Aorta (tissue), 5 donors: ENCODE results near the gene NKAIN2. TPM values are rescaled to one million over a fixed set of nuclear protein-coding genes. Genes with fewer than 3 reads are reported as not detected.
"Not testable (repeated sequence)": the region's sequence is repeated elsewhere in the genome, so short reads cannot be mapped to it uniquely, and the experiment has no call there.

Source experiments
- ATAC-seq: fragments of 200-7000 bp; cut with Tn5 transposase; one replicate; pipeline ENCODE4 v1.9.1; 2022; ENCODE audit warnings: moderate library complexity; ENCODE audit not compliant: low FRiP score
- DNase-seq, 2 donors: peaks; one replicate each; pipeline ENCODE4 v3.0.0-alpha.2; 2020
- H3K27ac ChIP-seq, 2 donors: one replicate each; pipeline ENCODE4 v1.5.1; 2013; ENCODE audit warnings: low read length in 2 of 2, mild to moderate bottlenecking in 2 of 2, moderate library complexity in 2 of 2, control low read depth in 1 of 2, inconsistent platforms in 1 of 2, low read depth in 1 of 2
- H3K27me3 ChIP-seq, 2 donors: one replicate each; pipeline ENCODE4 v1.6.1; 2013; ENCODE audit warnings: control low read depth in 1 of 2, low read length in 1 of 2, mild to moderate bottlenecking in 1 of 2, moderate library complexity in 1 of 2; ENCODE audit not compliant: insufficient read depth in 2 of 2, control insufficient read depth in 1 of 2
- H3K36me3 ChIP-seq, 2 donors: one replicate each; pipeline ENCODE4 v1.6.1; 2013; ENCODE audit warnings: control low read depth in 1 of 2, low read length in 1 of 2, mild to moderate bottlenecking in 1 of 2; ENCODE audit not compliant: insufficient read depth in 2 of 2, control insufficient read depth in 1 of 2
- H3K4me1 ChIP-seq, 2 donors: one replicate each; pipeline ENCODE4 v1.6.1; 2013; ENCODE audit warnings: low read length in 2 of 2, control low read depth in 1 of 2, mild to moderate bottlenecking in 1 of 2, moderate library complexity in 1 of 2; ENCODE audit not compliant: insufficient read depth in 2 of 2, control insufficient read depth in 1 of 2
- H3K4me3 ChIP-seq, 2 donors: one replicate each; pipeline ENCODE4 v1.5.1; 2013; ENCODE audit warnings: low read length in 2 of 2, control low read depth in 1 of 2, mild to moderate bottlenecking in 1 of 2
- H3K9me3 ChIP-seq: one replicate; pipeline ENCODE4 v1.6.1; 2013; ENCODE audit warnings: mild to moderate bottlenecking, low read length; ENCODE audit not compliant: control insufficient read depth
- WGBS, 2 donors: extraction: QIAGEN DNeasy Blood & Tissue Kit; methylation state at CpG; one replicate each; pipeline ENCODE4 v1.1.7; 2013; 5-methylcytosine and 5-hydroxymethylcytosine counted together
- intact Hi-C, 2 donors: fragments of 100-400 bp; cut with DNase I; formaldehyde crosslinking; loops; one replicate each; pipeline versions ENCODE4 v1.14.2 to v1.15.0; 2022
- polyA plus RNA-seq, 2 donors: library from polyadenylated mRNA; stranded (reverse); fragments of 200-250 nt; gene quantifications; one replicate each; pipeline ENCODE4 v1.2.3, GENCODE V29; 2013
- total RNA-seq, 2 donors: library from RNA; stranded (reverse); fragmentation: NEBNext Ultra II Directional; extraction: Animal tissue kit (Norgen Biotek cat#: 25700); gene quantifications; one replicate each; pipeline ENCODE4 v1.2.1, GENCODE V29; 2021
- donor health status: healthy with polysubstance abuse.
- donor health status: Bipolar disorder and iron deficiency.
- donor health status: DM: no; HTN: no; CAD: no.
- donor health status: DM: no; HTN: no; CAD: no.
- donor health status: DM: yes; HTN: yes; CAD: no.

NKAIN2 gene
- total and polyA plus RNA-seq, 4 donors = 1.4 to 1.9 TPM; not detected in 2

DNA sequence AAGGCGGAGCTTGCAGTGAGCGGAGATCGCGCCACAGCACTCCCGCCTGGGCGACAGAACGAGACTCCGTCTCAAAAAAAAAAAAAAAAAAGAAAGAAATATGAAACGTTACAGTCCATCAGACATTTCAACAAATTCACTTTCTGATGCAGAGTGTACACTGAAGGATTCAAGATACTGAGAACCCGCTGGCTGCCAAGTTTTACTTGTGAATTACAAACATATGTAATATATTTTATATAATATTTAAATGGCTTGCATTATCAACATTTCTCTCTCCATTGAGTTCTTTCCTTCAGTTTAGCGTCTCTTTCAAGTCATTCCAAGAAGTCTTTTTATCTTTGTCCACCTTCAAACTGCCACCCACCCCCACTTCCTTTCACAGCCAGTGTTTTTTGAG lies 917.7 kb downstream of the NKAIN2 start:
- Histone ChIP-seq H3K36me3 (no peaks in the 10 kb centered on the region), H3K9me3 (no peaks in the 10 kb centered on the region), H3K4me3 (no peak overlapping the region), H3K4me1 (no peaks in the 10 kb centered on the region), H3K27ac (no peak overlapping the region), H3K27me3 (no peaks in the 10 kb centered on the region)
- DNase-seq = no peak
- intact Hi-C loops = no loop called here
- ATAC-seq = no peak
- 75 to 81% methylated on average over 3 to 4 of the region's 11 CpGs for WGBS, 2 donors

DNA sequence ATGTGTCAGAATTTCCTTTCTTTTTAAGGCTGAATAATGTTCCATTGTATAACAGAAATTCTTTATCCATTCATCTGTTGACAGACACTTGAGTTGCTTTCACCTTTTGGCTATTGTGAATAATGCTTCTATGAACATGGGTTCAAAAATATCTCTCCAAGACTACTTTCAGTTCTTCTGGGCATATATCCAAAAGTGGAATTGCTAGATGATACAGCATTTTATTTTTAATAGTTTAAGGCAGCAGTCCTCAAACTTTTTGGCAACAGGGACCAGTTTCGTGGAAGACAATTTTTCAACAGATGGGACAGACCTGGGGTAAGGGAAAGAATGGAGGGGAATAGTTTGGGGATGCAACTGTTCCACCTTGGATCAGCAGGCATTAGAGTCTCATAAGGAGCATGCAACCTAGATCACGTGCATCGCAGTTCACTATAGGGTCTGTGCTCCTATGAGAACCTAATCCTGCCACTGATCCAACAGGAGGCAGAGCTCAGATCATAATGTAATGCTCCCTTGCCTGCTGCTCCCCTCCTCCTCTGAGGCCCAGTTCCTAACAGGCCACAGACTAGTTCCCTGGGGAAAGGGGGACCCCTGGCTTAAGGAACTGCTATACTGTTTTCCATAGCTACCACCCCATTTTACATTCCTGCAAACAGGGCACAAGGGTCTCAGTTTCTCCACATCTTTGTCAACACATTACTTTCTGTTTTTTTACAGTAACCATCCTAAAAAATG lies 918.6 kb downstream of the NKAIN2 start:
- ATAC-seq (no peak), DNase-seq (no peak)
- intact Hi-C loops = no loop called here
- Histone ChIP-seq H3K4me1 (no peaks in the 10 kb centered on the region), H3K27ac (no peak overlapping the region), H3K4me3 (no peak overlapping the region), H3K36me3 (no peaks in the 10 kb centered on the region), H3K9me3 (no peaks in the 10 kb centered on the region), H3K27me3 (no peaks in the 10 kb centered on the region)
- WGBS, 2 donors = 68 to 77% methylated on average over 3 of the region's 3 CpGs

DNA sequence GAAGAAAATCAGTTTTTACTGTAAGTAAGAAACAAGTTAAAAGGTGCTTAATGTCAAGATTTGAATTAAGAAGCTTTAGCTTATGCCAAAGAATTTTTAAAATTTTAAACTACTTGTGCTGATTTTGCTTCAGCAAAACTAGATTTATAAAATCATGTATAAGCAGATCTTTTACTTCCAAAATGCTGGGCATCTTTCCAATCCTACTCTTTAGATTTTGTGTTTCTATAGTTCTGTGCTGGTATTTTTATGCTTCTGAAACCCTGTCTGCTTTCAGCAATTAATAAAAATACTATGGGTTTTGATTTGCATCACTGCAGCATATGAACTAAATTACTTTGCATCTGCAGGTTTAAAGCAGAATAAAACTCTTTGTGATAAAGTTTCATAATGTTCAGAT lies 920.0 kb downstream of the NKAIN2 start:
- no peak overlapping the region for H3K4me3 ChIP-seq
- intact Hi-C loops = no loop called here
- DNase-seq (no peak), ATAC-seq (no peak)
- no peaks in the 10 kb centered on the region for H3K9me3 ChIP-seq
- H3K27ac ChIP-seq = no peak overlapping the region
- H3K36me3 ChIP-seq = no peaks in the 10 kb centered on the region
- no peaks in the 10 kb centered on the region for H3K27me3 ChIP-seq
- no peaks in the 10 kb centered on the region for H3K4me1 ChIP-seq

DNA sequence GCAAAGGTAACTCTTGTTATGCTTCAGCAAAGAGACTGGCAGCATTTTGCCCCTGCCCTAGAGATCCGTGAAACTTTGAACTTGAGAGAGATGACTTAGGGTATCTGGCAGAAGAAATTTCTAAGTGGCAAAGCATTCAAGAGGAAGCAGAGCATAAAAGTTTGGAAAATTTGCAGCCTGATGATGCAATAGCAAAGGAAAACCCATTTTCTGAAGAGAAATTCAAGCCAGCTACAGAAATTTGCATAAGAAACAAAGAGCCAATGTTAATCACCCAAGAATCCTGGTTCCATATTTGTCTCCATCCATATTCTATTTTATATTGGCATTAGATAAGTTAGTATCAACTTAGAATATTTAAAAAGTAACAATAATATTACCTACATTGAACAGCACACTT lies 934.1 kb downstream of the NKAIN2 start:
- H3K36me3 ChIP-seq, H3K4me3 ChIP-seq, H3K27ac ChIP-seq, H3K4me1 ChIP-seq, H3K9me3 ChIP-seq, intact Hi-C loops, DNase-seq, ATAC-seq, H3K27me3 ChIP-seq: not testable (repeated sequence)
- 87 to 95% methylated on average over 1 of the region's 1 CpG for WGBS, 2 donors

DNA sequence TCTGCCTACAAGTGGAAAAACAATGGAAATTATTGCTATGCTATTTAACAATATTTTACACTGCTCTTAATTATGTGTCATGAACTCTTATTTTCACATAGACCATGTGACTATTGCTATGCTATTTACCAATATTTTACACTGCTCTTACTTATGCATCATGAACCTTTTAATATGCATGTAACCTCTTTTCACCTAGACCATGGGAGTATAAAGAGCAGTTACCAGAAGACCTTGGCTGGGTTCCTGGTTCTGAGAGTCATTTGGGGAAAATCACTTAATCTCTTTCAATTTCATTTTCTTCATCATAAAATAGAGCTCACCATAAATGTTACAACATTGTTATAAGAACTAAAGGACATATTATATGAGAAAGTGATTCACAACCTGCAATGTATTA lies 934.8 kb downstream of the NKAIN2 start:
- ATAC-seq (no peak), DNase-seq (no peak)
- H3K27me3 ChIP-seq = no peaks in the 10 kb centered on the region
- H3K4me1 ChIP-seq = no peaks in the 10 kb centered on the region
- no peak overlapping the region for H3K27ac ChIP-seq
- intact Hi-C loops = no loop called here
- no peaks in the 10 kb centered on the region for H3K9me3 ChIP-seq
- H3K36me3 ChIP-seq = no peaks in the 10 kb centered on the region
- no peak overlapping the region for H3K4me3 ChIP-seq

DNA sequence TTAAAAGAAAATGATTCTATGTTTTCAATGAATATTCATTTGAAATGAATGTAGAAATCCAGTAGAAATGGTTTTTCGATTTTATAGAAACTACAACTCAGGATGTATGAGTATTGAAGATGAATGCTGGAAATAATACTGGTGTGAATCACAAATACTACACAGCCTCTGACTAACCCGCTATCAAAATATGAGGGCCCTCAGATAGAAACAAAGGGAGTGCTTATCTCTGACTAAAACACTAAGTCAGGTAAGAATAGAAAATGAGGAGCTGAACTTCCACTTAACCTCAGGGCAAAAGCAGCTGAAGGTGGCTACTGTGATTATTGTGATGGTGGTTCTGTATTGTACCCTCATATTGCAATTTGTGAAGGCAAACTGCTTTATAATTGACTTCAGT lies 937.7 kb downstream of the NKAIN2 start:
- Histone ChIP-seq H3K4me3 (no peak overlapping the region), H3K4me1 (no peaks in the 10 kb centered on the region), H3K36me3 (no peaks in the 10 kb centered on the region), H3K27ac (no peak overlapping the region), H3K27me3 (no peaks in the 10 kb centered on the region), H3K9me3 (no peaks in the 10 kb centered on the region)
- WGBS, 2 donors = 92 to 97% methylated on average over 2 of the region's 2 CpGs
- DNase-seq (no peak), ATAC-seq (no peak)
- intact Hi-C loops = no loop called here

DNA sequence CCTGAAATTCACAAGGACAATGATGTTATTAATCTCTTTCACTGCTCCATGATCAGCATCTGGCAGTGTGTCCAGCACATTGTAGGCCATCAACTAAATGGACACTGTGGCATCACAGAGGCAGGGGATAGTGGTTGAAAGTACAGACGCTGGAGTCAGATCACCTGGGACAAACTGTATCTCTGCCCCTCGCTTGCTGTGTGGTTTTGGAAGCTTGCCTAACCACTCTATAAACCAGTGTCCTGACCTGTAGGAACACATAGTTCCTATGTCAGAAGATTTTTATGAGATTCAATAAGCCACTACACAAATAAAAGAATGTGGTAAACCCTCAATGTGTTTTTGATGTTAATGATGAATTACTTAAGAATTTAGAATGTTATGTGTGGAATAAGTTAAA lies 939.3 kb downstream of the NKAIN2 start:
- Histone ChIP-seq H3K9me3 (no peaks in the 10 kb centered on the region), H3K27ac (no peak overlapping the region), H3K27me3 (no peaks in the 10 kb centered on the region), H3K4me1 (no peaks in the 10 kb centered on the region), H3K36me3 (no peaks in the 10 kb centered on the region), H3K4me3 (no peak overlapping the region)
- DNase-seq (no peak), ATAC-seq (no peak)
- WGBS, 2 donors = 85 to 92% methylated on average over 2 of the region's 2 CpGs
- intact Hi-C loops = no loop called here

DNA sequence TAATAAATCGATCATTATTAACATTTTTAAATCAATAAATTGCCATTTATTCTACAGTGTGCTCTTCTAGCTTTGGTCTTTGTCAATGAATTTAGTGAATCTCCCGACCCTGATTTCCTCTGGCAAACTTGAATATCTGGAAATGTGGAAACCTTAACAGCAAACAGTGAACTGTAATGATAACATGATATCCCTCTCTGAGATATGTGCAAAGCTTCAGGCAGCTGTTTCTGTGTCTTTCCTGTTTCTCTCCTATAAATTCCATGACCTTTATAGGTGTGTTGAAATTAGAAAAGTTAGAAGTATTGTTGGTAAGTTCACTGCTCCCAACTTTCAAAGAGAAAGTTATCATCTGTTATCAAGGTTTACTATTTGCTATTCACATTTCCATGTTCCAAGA lies 939.8 kb downstream of the NKAIN2 start:
- no peaks in the 10 kb centered on the region for H3K4me1 ChIP-seq
- 84 to 88% methylated on average over 2 of the region's 2 CpGs for WGBS, 2 donors
- H3K36me3 ChIP-seq = no peaks in the 10 kb centered on the region
- intact Hi-C loops = no loop called here
- no peak for DNase-seq
- no peaks in the 10 kb centered on the region for H3K9me3 ChIP-seq
- H3K4me3 ChIP-seq = no peak overlapping the region
- no peaks in the 10 kb centered on the region for H3K27me3 ChIP-seq
- ATAC-seq = no peak
- no peak overlapping the region for H3K27ac ChIP-seq

DNA sequence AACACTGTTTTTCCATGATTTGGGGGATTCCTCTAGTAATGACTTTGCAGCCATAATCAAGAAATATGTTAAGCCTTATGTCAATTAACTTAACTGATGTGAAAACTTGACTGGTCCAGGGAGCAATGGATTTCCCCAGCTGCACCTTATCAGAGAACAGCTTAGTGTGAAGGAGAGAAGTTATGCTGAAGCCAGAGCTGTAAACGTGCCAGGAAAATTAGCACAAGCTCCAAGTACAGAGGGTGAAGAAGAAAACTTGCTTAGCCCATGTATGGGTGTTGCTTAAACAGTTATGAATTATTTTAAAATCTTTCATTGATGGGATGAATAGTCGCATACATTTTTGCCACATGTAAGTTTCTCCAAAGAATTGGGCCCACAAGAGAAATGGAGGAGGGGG lies 943.7 kb downstream of the NKAIN2 start:
- WGBS, 2 donors = 29 to 35% methylated on average over 2 of the region's 2 CpGs
- Histone ChIP-seq H3K4me1 (no peaks in the 10 kb centered on the region), H3K4me3 (no peak overlapping the region), H3K27ac (no peak overlapping the region), H3K27me3 (no peaks in the 10 kb centered on the region), H3K9me3 (no peaks in the 10 kb centered on the region), H3K36me3 (no peaks in the 10 kb centered on the region)
- intact Hi-C loops = no loop called here
- ATAC-seq (no peak), DNase-seq (no peak)
